HuH-7.5 (cell line): Measurements from ENCODE around the gene HERC5.
"Not testable (repeated sequence)": the region's sequence is repeated elsewhere in the genome, so short reads cannot be mapped to it uniquely, and the experiment has no call there.

Source experiments
- DNase-seq: peaks from one replicate; pipeline ENCODE4 v3.0.0; 2011; ENCODE audit warnings: low spot score

Gene HERC5

GRCh38 chr4:88522702-88523324, 65.9 kb downstream of the HERC5 start:
- peak; percentile 16 for DNase-seq

GRCh38 chr4:88523325-88524129, 66.6 kb downstream of the HERC5 start, which contains the start of gene PYURF:
Gene PYURF, minus strand, starts transcription at chr4:88523776. Its CDS starts 76 bp downstream, at chr4:88523700.
- peak; percentile 57 for DNase-seq

- DNase-seq: no peak
Measured at GRCh38 chr4:88524171-88524570, 67.3 kb downstream of the HERC5 start.

GRCh38 chr4:88526221-88526815, 69.4 kb downstream of the HERC5 start:
- no peak for DNase-seq

GRCh38 chr4:88527787-88528186, 70.9 kb downstream of the HERC5 start:
- DNase-seq: no peak

GRCh38 chr4:88528861-88529260, 71.9 kb downstream of the HERC5 start:
- DNase-seq: no peak

GRCh38 chr4:88531549-88531948, 74.6 kb downstream of the HERC5 start:
- DNase-seq: no peak

GRCh38 chr4:88533088-88533790, 76.3 kb downstream of the HERC5 start:
- no peak for DNase-seq

GRCh38 chr4:88533937-88534750, 77.2 kb downstream of the HERC5 start:
- DNase-seq: no peak

GRCh38 chr4:88535090-88535755, 78.3 kb downstream of the HERC5 start:
- no peak for DNase-seq

- no peak for DNase-seq
Measured at GRCh38 chr4:88537709-88538108, 80.8 kb downstream of the HERC5 start.

- DNase-seq: not testable (repeated sequence)
Measured at GRCh38 chr4:88539322-88540068, 82.6 kb downstream of the HERC5 start.

- DNase-seq: no peak
Measured at GRCh38 chr4:88549815-88550214, 92.9 kb downstream of the HERC5 start.
